ENCODE measurements around the gene NUAK2. TPM values are rescaled to one million over a fixed set of nuclear protein-coding genes. Genes with fewer than 3 reads are reported as not detected.
"Not testable (repeated sequence)": the region's sequence is repeated elsewhere in the genome, so short reads cannot be mapped to it uniquely, and the experiment has no call there.

NUAK2 gene
- total RNA-seq, 1 experiment from 2014 or later = 18.4 TPM

DNA sequence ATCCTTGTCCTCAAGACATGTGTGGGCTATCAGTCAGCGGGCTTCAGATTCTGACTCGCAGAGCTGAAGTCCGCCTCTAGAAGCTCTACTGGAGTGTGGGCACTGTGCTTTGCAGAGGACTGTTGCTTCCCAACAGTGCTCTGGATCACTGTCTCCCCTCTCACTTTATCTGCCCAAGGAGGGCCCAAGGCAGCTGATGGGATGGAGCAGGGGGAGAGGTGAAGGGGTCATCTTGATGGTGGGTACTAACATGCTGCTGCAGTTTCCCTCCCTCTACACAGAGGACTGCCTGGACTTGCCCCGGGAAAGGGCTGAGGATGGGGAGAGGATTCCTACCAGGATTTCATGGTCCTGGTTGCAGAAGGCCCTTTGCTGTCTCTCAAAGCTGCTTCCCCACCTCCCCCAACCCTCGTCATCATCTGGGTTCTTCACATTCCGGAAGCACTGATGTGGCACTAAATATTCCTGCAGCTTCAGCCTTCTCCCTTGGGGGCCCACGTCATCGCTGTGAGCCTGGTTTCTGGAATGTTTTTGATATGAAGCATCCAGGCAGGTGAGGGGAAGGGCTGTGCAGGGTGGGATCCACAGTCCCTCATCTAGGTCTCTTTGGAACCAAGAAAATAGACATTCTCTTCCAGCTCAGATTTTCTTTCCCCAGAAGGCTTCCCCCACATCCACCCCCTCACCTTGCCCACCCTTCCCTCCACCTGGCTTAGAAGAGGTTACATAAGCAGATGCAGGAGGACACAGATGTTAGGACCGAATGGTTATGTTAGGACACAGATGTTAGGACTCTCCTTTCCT is 23.2 kb downstream of the NUAK2 start:
- DNase-seq (ENCODE audit: low spot score) = peak; percentile 99

DNA sequence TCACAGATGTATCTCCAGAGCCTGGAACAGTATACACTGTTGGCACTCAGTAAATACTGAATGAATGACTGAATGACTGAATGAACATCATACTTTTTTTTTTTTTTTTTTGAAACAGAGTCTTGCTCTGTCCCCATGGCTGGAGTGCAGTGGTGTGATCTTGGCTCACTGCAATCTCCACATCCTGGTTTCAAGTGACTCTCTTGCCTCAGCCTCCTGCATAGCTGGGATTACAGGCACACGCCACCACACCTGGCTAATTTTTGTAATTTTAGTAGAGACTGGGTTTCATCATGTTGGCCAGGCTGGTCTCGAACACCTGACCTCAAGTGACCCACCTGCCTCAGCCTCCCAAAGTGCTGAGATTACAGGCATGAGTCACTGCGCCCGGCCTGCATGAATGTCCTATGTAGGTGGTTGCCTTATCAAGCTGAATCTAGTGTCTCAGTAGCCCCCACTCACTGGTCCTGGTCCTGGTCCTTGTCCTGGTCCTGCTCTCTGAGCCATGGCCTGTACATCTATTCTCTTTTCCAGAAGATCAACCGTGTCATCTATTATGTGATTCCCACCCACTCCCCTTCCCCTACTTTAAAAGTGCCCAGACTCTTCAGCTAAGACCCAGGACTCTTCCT is 23.9 kb downstream of the NUAK2 start:
- DNase-seq (ENCODE audit: low spot score) = not testable (repeated sequence)

GRCh38 chr1:205296154-205296553 is 25.4 kb downstream of the NUAK2 start:
- DNase-seq (ENCODE audit: low spot score) = no peak

- DNase-seq (ENCODE audit: low spot score) = peak; percentile 69
Measured at GRCh38 chr1:205294934-205295333, 26.6 kb downstream of the NUAK2 start.

DNA sequence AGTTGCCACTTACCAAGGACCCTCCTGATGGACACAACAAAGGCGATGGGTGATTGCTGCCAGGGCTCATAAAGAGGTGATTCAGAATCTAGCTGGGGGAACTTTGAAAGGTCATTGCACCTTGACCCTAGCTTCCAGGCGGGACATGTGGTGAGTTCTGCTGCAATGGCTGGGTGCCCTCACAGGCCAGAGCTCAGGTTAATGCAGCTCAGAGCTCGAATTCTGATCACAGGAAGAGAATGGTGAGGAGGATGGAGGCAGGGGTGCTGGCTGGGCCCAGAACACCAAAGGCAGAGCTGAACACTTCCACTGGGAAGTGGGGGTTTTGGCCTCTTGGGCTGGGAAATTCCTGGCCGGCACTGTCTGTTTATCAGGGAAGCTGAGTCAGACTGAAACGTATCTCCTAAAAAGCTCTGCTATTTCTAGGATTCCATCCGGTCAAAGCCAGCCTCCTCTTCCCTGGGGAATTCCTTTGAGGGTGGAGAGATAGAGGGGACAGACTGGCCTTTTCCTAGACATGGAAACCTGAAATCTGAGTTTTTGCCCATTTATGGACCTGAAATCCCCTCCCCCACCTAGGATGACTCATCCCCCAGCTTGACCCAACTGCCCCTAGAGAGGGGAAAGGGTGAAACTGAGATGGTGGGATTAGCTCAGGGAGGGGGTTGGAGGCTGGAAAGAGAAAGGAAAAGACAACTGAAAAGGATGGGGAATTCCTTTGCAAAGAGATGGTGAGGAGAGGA is 27.2 kb downstream of the NUAK2 start:
- peak; percentile 100 for DNase-seq (ENCODE audit: low spot score)

DNA sequence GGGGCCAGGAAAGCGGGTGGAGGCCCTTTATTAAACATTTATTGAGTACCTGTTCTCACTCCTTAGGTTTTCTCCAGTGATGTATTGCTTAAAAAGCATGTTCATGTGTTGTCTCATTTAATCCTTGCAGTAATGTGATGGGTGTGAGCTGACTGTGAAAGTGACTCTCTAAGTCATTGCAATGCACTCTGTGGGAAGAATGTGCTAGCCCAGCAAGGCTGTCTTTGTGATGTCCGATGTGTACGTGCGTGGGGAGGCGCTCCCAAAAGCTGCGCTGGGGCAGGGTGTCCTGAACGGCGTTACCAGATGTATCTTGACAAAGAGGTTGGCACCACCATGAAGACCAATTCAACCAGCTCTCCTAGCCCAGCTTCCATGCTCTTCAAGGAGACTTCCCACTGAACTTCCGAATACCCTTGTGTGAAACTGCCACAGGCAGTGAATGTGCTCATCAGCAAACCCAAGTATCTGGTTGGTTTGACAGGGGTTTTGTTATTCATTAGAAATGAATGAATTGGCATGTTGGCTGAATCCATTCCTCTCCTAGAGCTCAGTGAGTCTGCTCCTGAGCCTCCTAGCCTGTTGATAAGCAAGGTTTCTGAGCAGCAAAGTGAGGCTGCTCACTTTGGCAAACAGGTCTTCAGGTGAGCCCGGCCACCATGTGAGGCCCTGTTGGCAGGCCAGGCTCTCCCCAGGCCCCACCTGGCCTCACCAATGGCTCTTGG is 28.0 kb downstream of the NUAK2 start:
- DNase-seq (ENCODE audit: low spot score) = no peak

GRCh38 chr1:205291596-205291995 is 29.9 kb downstream of the NUAK2 start:
- no peak for DNase-seq (ENCODE audit: low spot score)

DNA sequence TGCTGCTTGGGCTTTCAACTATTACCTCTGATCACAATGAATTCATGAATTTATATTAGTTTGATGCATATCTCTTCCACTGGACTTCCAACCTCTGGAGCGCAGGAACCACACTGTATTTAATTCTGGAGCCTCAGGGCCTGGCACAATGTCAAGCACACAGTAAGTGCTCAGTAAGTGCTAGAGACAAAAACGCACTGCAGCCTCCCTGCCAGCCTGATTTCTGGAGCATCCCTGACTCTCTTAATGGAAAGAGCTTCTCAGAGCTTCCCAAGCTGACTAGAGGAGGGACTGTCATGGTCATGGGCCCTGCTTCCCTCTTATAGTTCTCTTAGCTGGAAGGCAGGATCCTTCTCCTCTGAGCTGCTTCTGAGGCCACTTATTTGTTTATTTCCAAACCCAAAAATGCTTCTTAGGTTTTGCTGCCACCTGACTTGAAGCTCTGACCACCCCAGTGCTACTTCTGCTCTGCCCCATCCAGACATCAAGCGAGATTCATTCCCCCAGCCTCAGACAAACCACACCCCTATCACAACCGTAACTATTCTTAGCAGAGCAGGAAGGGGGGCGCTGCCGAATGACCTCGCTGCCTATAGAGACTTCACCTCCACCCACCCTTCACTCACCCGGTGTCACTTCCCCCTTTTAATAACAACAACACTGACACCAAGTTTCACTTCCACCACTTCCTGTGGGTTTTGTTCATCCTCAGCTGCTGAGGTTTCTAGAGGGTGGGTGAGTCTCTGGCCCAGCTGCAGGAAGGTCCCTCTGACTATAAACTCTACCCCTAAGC is 33.6 kb downstream of the NUAK2 start:
- peak; percentile 89 for DNase-seq (ENCODE audit: low spot score)

DNA sequence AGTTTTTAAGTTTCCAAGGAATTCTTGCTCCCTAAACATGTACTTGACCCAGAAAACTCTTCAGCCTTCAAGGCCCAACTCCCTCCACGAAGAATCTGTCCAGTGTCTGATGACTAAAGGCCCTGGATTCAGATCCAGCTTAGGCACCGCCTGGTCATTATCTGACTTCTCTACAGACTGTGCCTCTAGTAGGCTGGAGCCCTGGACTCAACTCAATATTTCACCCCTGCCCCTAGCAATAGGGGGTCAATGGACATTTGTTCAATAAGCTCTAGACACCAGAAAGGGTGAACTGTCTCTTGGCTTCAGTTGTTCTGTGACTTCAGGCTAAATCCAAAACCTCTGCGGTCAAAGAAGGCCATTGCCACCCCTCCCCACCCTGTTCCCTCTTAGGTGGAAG is 34.5 kb downstream of the NUAK2 start:
- DNase-seq (ENCODE audit: low spot score) = no peak

- peak; percentile 74 for DNase-seq (ENCODE audit: low spot score)
Measured at GRCh38 chr1:205286335-205286950, 35.1 kb downstream of the NUAK2 start.

- no peak for DNase-seq (ENCODE audit: low spot score)
Measured at GRCh38 chr1:205285381-205286101, 36.0 kb downstream of the NUAK2 start.

DNA sequence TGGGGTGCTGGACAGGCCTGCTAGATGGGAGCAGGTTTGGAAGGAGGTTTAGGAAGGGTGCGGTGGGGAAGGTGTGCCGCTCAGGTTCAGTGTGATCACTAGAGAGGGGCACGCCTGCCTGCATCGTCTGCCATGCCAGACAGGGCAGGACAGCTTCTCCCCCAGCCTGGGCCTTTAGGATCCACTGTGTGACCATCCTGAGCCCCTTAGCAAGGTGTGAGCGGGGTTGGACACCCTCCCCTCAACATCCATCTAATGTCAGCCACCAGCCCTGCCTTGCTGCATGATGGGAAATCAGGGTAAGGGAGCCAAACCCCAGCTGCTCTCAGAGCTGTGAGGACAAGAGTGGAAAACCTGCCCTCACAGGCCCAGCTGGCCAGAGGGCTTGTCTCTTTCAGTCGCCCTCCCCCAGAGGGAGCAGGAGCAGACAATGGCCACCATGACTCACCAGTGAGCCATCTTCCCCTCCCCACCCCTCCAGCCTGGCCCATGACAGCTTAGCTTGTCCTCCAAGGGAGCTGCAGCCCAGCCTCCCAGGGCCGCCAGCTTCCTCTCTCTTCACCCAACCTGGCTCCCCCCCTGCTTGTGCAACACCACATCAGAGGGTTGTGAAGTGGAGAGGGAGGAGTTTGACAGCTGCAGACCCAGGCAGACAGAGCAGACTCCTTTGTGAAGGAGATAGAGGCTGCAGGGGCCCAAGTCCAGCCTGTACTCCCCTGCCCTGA is 37.0 kb downstream of the NUAK2 start:
- peak; percentile 100 for DNase-seq (ENCODE audit: low spot score)

GRCh38 chr1:205283270-205284147 is 38.0 kb downstream of the NUAK2 start:
- DNase-seq (ENCODE audit: low spot score) = no peak

- not testable (repeated sequence) for DNase-seq (ENCODE audit: low spot score)
Measured at GRCh38 chr1:205280666-205281395, 40.7 kb downstream of the NUAK2 start.

DNA sequence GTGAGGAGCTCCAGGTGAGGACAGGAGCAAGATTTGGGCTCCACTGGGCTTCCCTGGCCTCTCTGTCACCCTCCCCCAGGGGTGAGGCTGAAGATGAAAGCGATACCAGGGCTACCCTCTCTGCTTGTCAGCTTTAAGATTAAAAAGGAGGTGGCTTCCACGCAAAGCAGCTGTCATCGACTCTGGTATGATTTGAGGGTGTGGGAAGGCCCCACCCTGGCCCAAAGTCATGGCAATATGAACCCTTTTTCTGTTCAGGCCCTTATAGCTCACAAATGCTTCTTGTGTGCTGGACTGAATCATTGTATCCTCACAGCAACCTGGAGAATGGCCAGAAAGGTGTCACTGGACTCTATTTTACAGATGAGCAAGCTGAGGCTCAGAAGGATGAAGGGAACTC is 41.6 kb downstream of the NUAK2 start:
- DNase-seq (ENCODE audit: low spot score) = no peak

DNA sequence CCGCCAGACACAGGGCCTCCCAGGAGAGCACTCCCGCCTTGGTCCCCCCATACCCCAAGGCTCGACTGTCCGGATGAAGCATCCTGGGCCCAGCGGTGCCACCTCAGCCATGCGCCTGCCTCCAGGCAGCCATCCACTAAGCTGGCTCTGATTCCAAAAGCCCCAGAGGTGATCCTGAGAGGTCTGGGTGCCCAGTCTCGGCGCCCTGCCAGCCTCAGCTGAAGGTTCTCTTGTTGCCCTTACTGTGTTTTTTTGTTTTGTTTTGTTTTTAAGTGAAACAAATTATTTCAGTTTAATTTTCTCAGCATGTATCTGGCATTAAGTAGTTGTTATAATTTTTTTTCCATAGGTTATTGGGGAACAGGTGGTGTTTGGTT is 44.9 kb downstream of the NUAK2 start:
- DNase-seq (ENCODE audit: low spot score) = no peak

DNA sequence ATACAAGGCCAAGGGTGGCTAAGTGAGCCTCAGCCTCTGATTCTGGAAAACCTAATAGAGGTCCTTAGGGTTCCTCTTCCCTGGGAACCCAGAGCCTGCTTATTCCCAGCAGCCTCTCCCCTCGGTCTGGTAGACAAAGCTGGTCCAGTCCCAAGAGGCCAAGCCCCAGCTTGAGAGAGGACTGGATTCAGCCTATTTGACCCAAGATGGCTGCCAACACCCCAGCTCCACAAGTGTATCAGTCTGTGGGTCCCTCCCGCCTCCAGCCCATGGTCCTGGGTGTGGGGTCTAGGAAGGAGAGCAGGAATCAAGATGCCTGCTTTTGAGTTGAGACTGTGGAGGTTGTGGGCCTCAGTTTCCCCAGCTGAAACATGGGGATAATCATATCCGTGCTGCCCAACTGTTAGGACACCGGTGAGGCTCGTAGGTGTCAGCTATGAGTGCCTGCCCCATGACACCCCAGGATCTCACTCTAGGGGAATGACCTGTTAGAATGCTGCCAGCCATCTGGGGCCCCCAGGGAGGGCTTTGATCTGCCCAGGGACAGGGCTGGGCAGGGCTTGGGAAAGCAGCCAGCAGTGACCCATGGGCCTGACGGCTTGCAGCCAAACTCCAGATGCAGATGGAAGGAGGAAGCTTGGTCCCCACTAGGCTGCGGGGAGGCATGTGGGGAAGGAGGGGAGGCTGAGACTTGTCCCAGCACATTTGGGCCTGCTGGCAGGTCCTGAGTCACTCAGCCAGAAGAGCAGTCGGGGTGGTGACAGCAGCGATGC is 45.4 kb downstream of the NUAK2 start:
- peak; percentile 53 for DNase-seq (ENCODE audit: low spot score)

All from A172 (cell line).